Mammary epithelial cell (primary cell): ENCODE data around the gene KCNG4.

Source experiments
- CTCF ChIP-seq, 2 donors: IDR thresholded peaks in 1 of 2; conservative IDR thresholded peaks in 1 of 2; 2 replicates each; pipeline ENCODE4 v1.5.1; 2011 to 2012; ENCODE audit warnings: inconsistent platforms in 2 of 2, low read length in 2 of 2, mild to moderate bottlenecking in 2 of 2, control low read depth in 1 of 2, low read depth in 1 of 2; ENCODE audit not compliant: insufficient read depth in 1 of 2; ENCODE audit errors: extremely low read depth in 1 of 2
- EZH2 ChIP-seq: IDR thresholded peaks from 2 replicates; pipeline ENCODE4 v1.6.1; 2012; ENCODE audit warnings: low read length, inconsistent platforms, borderline replicate concordance

DNA sequence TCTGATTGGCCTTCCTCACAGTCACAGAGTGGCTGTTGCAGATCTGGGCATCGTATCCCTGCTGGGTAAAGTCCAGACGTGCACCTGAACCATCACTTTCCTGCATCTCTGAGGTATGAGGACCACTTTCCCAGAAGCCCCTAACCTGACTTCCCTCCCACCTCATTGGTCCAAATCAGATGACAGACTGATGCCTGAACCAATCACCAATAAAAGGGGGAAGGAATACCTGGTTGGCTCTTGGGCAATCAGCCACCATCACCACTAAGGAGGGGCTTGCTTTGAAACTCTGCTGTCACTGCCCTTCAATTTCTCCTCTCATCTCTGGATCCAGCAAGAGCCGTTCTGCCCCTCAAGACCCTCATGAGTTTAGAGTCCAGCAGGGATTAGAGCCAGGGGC is 41.3 kb upstream of the KCNG4 start:
- TF ChIP-seq CTCF (conservative IDR thresholded peaks at IDR 0.05 in 1 of 2, IDR thresholded peaks at IDR 0.05 in 1 of 2; ENCODE audit: extremely low read depth in 1 of 2, insufficient read depth in 1 of 2, low read depth in 1 of 2, low read length in 2 of 2) (no peak), EZH2 (no peak)
